HL-60 (cell line): ENCODE results near the gene PORCN.

Experiments
- POLR2AphosphoS5 ChIP-seq: IDR thresholded peaks from 2 replicates; pipeline ENCODE4 v1.6.1; 2012; ENCODE audit warnings: low read depth
- REST ChIP-seq: IDR thresholded peaks from 2 replicates; pipeline ENCODE4 v1.6.1; 2012; ENCODE audit warnings: low read depth; ENCODE audit not compliant: insufficient replicate concordance
- TF ChIP-seq, protein P1 (sequence below): IDR thresholded peaks from one replicate; pipeline ENCODE4 v1.5.1; 2011; ENCODE audit warnings: low read length, control low read depth, inconsistent platforms; ENCODE audit not compliant: insufficient read depth

DNA sequence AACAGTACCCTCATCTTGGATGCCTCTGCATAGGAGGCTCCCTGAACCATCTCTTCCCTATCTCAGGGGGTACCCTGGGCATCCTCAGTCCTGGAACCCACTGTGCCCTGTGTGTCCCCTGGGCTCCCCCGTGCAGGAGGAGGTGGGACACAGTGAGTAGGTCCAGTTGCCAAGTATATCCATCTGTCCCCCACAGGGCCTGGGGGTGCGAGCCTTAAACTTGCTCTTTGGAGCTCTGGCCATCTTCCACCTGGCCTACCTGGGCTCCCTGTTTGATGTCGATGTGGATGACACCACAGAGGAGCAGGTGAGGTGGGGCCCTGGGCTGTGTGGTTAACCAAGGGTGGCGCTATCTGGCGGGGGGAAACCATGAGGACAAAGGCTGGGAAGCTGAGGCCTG, 8.2 kb downstream of the PORCN start:
- TF ChIP-seq, protein P1, sequence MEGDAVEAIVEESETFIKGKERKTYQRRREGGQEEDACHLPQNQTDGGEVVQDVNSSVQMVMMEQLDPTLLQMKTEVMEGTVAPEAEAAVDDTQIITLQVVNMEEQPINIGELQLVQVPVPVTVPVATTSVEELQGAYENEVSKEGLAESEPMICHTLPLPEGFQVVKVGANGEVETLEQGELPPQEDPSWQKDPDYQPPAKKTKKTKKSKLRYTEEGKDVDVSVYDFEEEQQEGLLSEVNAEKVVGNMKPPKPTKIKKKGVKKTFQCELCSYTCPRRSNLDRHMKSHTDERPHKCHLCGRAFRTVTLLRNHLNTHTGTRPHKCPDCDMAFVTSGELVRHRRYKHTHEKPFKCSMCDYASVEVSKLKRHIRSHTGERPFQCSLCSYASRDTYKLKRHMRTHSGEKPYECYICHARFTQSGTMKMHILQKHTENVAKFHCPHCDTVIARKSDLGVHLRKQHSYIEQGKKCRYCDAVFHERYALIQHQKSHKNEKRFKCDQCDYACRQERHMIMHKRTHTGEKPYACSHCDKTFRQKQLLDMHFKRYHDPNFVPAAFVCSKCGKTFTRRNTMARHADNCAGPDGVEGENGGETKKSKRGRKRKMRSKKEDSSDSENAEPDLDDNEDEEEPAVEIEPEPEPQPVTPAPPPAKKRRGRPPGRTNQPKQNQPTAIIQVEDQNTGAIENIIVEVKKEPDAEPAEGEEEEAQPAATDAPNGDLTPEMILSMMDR = no peak
- TF ChIP-seq POLR2AphosphoS5 = no peak
- no peak for TF ChIP-seq REST
